GM12878 (cell line): Measurements from ENCODE around the gene B3GAT1.

Source experiments
- BHLHE40 ChIP-seq, 2 experiments: fragments of 450-650 bp in 1 of 2; IDR thresholded peaks; 2 replicates each; pipeline ENCODE4 v1.6.1; 2011 to 2017; ENCODE audit warnings: low read depth in 2 of 2, borderline replicate concordance in 1 of 2, improper control_type of control experiment in 1 of 2, low read length in 1 of 2, mild to moderate bottlenecking in 1 of 2
- NR2F1 ChIP-seq: fragments of 450-650 bp; conservative IDR thresholded peaks from 2 replicates; pipeline ENCODE4 v1.6.1; 2017; ENCODE audit warnings: mild to moderate bottlenecking
- POLR2AphosphoS5 ChIP-seq: IDR thresholded peaks from 2 replicates; pipeline ENCODE4 v1.6.1; 2011; ENCODE audit warnings: mild to moderate bottlenecking, low read length, inconsistent platforms
- SPI1 ChIP-seq: IDR thresholded peaks from 2 replicates; pipeline ENCODE4 v1.6.1; 2011; ENCODE audit warnings: low read depth, mild to moderate bottlenecking, low read length, moderate library complexity, borderline replicate concordance; ENCODE audit not compliant: insufficient read depth
- STAT1 ChIP-seq: fragments of 450-650 bp; conservative IDR thresholded peaks from 2 replicates; pipeline ENCODE4 v1.6.1; 2014; ENCODE audit warnings: antibody characterized with exemption, mild to moderate bottlenecking
- YY1 ChIP-seq: IDR thresholded peaks from 2 replicates; pipeline ENCODE4 v1.6.1; 2011; ENCODE audit warnings: low read depth, mild to moderate bottlenecking, low read length
- TF ChIP-seq, protein P1 (sequence below): fragments of 450-650 bp; IDR thresholded peaks from 2 replicates; pipeline ENCODE4 v1.6.1; 2017; ENCODE audit warnings: mild to moderate bottlenecking, moderate library complexity
- TF ChIP-seq, protein P2 (sequence below): IDR thresholded peaks from 2 replicates; pipeline ENCODE4 v1.6.1; 2012; ENCODE audit warnings: mild to moderate bottlenecking, low read depth, low read length
- TF ChIP-seq, protein P3 (sequence below), 3 experiments: IDR thresholded peaks in 2 of 3; conservative IDR thresholded peaks in 1 of 3; 2 replicates each; pipeline ENCODE4 v1.5.1; 2011; ENCODE audit warnings: low read depth in 3 of 3, low read length in 3 of 3, mild to moderate bottlenecking in 3 of 3, control low read depth in 2 of 3, moderate library complexity in 2 of 3, inconsistent platforms in 1 of 3, mixed read lengths in 1 of 3; ENCODE audit not compliant: control insufficient read depth in 2 of 3, insufficient read depth in 1 of 3; ENCODE audit errors: extremely low read depth in 1 of 3
- TF ChIP-seq, protein P4 (sequence below): fragments of 450-650 bp; IDR thresholded peaks from 2 replicates; pipeline ENCODE4 v1.6.1; 2017; ENCODE audit warnings: mild to moderate bottlenecking
- TF ChIP-seq, protein P5 (sequence below): fragments of 450-650 bp; IDR thresholded peaks from 2 replicates; pipeline ENCODE4 v1.6.1; 2014; ENCODE audit warnings: mild to moderate bottlenecking

DNA sequence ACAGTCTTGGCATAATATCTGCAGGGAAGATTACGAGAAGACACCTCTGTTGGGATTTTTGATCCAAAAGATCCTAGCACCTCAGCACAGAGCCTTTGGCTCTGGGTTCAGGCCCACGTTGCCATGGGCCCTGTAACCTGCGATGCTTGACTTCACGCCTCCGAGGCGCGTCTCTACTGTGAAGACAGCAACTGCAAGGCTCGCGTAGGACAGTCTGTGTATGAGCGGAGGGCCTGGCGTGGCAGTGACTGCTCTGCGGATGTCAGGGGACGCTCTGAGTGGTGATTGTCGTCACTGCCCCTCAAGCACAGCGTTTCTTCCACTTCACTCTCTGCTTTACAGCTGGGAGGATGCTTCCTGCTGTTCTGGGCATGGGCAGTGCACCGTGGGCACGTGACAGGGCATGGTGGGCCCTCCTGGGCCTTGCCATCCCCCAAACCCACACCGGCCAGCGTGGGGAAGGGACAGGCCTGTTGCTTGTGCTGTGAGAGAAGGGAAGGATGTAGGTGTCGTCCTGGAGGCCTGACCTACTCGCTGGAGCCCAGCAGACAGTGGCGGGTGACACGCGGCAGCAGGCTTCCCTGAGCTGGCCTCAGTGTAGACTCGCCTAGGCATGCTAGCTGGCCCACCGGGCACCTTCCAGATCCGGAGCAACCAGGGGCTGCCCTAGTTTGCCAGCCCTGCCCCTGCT is 53.7 kb downstream of the B3GAT1 start:
- TF ChIP-seq, protein P1, sequence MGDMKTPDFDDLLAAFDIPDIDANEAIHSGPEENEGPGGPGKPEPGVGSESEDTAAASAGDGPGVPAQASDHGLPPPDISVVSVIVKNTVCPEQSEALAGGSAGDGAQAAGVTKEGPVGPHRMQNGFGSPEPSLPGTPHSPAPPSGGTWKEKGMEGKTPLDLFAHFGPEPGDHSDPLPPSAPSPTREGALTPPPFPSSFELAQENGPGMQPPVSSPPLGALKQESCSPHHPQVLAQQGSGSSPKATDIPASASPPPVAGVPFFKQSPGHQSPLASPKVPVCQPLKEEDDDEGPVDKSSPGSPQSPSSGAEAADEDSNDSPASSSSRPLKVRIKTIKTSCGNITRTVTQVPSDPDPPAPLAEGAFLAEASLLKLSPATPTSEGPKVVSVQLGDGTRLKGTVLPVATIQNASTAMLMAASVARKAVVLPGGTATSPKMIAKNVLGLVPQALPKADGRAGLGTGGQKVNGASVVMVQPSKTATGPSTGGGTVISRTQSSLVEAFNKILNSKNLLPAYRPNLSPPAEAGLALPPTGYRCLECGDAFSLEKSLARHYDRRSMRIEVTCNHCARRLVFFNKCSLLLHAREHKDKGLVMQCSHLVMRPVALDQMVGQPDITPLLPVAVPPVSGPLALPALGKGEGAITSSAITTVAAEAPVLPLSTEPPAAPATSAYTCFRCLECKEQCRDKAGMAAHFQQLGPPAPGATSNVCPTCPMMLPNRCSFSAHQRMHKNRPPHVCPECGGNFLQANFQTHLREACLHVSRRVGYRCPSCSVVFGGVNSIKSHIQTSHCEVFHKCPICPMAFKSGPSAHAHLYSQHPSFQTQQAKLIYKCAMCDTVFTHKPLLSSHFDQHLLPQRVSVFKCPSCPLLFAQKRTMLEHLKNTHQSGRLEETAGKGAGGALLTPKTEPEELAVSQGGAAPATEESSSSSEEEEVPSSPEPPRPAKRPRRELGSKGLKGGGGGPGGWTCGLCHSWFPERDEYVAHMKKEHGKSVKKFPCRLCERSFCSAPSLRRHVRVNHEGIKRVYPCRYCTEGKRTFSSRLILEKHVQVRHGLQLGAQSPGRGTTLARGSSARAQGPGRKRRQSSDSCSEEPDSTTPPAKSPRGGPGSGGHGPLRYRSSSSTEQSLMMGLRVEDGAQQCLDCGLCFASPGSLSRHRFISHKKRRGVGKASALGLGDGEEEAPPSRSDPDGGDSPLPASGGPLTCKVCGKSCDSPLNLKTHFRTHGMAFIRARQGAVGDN = no peak
- TF ChIP-seq, protein P2, sequence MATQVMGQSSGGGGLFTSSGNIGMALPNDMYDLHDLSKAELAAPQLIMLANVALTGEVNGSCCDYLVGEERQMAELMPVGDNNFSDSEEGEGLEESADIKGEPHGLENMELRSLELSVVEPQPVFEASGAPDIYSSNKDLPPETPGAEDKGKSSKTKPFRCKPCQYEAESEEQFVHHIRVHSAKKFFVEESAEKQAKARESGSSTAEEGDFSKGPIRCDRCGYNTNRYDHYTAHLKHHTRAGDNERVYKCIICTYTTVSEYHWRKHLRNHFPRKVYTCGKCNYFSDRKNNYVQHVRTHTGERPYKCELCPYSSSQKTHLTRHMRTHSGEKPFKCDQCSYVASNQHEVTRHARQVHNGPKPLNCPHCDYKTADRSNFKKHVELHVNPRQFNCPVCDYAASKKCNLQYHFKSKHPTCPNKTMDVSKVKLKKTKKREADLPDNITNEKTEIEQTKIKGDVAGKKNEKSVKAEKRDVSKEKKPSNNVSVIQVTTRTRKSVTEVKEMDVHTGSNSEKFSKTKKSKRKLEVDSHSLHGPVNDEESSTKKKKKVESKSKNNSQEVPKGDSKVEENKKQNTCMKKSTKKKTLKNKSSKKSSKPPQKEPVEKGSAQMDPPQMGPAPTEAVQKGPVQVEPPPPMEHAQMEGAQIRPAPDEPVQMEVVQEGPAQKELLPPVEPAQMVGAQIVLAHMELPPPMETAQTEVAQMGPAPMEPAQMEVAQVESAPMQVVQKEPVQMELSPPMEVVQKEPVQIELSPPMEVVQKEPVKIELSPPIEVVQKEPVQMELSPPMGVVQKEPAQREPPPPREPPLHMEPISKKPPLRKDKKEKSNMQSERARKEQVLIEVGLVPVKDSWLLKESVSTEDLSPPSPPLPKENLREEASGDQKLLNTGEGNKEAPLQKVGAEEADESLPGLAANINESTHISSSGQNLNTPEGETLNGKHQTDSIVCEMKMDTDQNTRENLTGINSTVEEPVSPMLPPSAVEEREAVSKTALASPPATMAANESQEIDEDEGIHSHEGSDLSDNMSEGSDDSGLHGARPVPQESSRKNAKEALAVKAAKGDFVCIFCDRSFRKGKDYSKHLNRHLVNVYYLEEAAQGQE = no peak
- TF ChIP-seq, protein P3, sequence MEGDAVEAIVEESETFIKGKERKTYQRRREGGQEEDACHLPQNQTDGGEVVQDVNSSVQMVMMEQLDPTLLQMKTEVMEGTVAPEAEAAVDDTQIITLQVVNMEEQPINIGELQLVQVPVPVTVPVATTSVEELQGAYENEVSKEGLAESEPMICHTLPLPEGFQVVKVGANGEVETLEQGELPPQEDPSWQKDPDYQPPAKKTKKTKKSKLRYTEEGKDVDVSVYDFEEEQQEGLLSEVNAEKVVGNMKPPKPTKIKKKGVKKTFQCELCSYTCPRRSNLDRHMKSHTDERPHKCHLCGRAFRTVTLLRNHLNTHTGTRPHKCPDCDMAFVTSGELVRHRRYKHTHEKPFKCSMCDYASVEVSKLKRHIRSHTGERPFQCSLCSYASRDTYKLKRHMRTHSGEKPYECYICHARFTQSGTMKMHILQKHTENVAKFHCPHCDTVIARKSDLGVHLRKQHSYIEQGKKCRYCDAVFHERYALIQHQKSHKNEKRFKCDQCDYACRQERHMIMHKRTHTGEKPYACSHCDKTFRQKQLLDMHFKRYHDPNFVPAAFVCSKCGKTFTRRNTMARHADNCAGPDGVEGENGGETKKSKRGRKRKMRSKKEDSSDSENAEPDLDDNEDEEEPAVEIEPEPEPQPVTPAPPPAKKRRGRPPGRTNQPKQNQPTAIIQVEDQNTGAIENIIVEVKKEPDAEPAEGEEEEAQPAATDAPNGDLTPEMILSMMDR (IDR thresholded peaks at IDR 0.05 in 2 of 3, conservative IDR thresholded peaks at IDR 0.05 in 1 of 3; ENCODE audit: control insufficient read depth in 2 of 3, extremely low read depth in 1 of 3, insufficient read depth in 1 of 3, low read depth in 3 of 3, low read length in 3 of 3) = no peak
- no peak for TF ChIP-seq SPI1
- TF ChIP-seq STAT1 = no peak
- no peak for TF ChIP-seq BHLHE40 (IDR thresholded peaks at IDR 0.05; ENCODE audit: borderline replicate concordance in 1 of 2, low read depth in 2 of 2, low read length in 1 of 2)
- no peak for TF ChIP-seq POLR2AphosphoS5
- no peak for TF ChIP-seq NR2F1
- TF ChIP-seq, protein P4, sequence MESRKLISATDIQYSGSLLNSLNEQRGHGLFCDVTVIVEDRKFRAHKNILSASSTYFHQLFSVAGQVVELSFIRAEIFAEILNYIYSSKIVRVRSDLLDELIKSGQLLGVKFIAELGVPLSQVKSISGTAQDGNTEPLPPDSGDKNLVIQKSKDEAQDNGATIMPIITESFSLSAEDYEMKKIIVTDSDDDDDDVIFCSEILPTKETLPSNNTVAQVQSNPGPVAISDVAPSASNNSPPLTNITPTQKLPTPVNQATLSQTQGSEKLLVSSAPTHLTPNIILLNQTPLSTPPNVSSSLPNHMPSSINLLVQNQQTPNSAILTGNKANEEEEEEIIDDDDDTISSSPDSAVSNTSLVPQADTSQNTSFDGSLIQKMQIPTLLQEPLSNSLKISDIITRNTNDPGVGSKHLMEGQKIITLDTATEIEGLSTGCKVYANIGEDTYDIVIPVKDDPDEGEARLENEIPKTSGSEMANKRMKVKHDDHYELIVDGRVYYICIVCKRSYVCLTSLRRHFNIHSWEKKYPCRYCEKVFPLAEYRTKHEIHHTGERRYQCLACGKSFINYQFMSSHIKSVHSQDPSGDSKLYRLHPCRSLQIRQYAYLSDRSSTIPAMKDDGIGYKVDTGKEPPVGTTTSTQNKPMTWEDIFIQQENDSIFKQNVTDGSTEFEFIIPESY = no peak
- TF ChIP-seq, protein P5, sequence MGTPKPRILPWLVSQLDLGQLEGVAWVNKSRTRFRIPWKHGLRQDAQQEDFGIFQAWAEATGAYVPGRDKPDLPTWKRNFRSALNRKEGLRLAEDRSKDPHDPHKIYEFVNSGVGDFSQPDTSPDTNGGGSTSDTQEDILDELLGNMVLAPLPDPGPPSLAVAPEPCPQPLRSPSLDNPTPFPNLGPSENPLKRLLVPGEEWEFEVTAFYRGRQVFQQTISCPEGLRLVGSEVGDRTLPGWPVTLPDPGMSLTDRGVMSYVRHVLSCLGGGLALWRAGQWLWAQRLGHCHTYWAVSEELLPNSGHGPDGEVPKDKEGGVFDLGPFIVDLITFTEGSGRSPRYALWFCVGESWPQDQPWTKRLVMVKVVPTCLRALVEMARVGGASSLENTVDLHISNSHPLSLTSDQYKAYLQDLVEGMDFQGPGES = no peak
- no peak for TF ChIP-seq YY1
